Measurements from ENCODE around the gene PRELP. TPM values are rescaled to one million over a fixed set of nuclear protein-coding genes. Genes with fewer than 3 reads are reported as not detected.
"Not testable (repeated sequence)": the region's sequence is repeated elsewhere in the genome, so short reads cannot be mapped to it uniquely, and the experiment has no call there.

The PRELP gene
- polyA plus RNA-seq (ENCODE audit: insufficient read length): 1.3 TPM
- long read RNA-seq, donor 1, full-length matches to known transcripts: 3 of 20 reads
- long read RNA-seq, donor 1, partial matches to known transcripts: 17 of 20 reads
- long read RNA-seq, donor 1, other reads (novel, unspliced or antisense): 0 of 20 reads
- long read RNA-seq, donor 2, full-length matches to known transcripts: 4 of 4 reads
- long read RNA-seq, donor 2, partial matches to known transcripts: 0 of 4 reads
- long read RNA-seq, donor 2, other reads (novel, unspliced or antisense): 0 of 4 reads
- long read RNA-seq, donor 3: 0 reads
- long read RNA-seq, donor 4: 0 reads
- long read RNA-seq, donor 5, full-length matches to known transcripts: 2 of 2 reads
- long read RNA-seq, donor 5, partial matches to known transcripts: 0 of 2 reads
- long read RNA-seq, donor 5, other reads (novel, unspliced or antisense): 0 of 2 reads
- long read RNA-seq, donor 6, full-length matches to known transcripts: 1 of 8 reads
- long read RNA-seq, donor 6, partial matches to known transcripts: 7 of 8 reads
- long read RNA-seq, donor 6, other reads (novel, unspliced or antisense): 0 of 8 reads
- long read RNA-seq, donor 7, full-length matches to known transcripts: 3 of 3 reads
- long read RNA-seq, donor 7, partial matches to known transcripts: 0 of 3 reads
- long read RNA-seq, donor 7, other reads (novel, unspliced or antisense): 0 of 3 reads
- long read RNA-seq, donor 8: 0 reads

- no peak for DNase-seq
These were observed at the start of gene PRELP for GRCh38 chr1:203475012-203475981. PRELP (plus strand) TSS chr1:203475806; CDS start chr1:203483185, 7,379 bp downstream.

- no peak for DNase-seq
These were observed 49.2 kb upstream of the PRELP start for GRCh38 chr1:203426366-203426765.

- no peak for DNase-seq
These were observed 48.7 kb upstream of the PRELP start for GRCh38 chr1:203426870-203427269.

GRCh38 chr1:203427451-203427850, 48.2 kb upstream of the PRELP start:
- DNase-seq: no peak

GRCh38 chr1:203428981-203429599, 46.5 kb upstream of the PRELP start:
- no peak for DNase-seq

- no peak for DNase-seq
These were observed 40.0 kb upstream of the PRELP start for GRCh38 chr1:203435615-203436014.

- no peak for DNase-seq
These were observed 37.8 kb upstream of the PRELP start for GRCh38 chr1:203437696-203438315.

- no peak for DNase-seq
These were observed 36.4 kb upstream of the PRELP start for GRCh38 chr1:203439131-203439730.

GRCh38 chr1:203440771-203441170, 34.8 kb upstream of the PRELP start:
- no peak for DNase-seq

GRCh38 chr1:203441766-203442165, 33.8 kb upstream of the PRELP start:
- no peak for DNase-seq

- DNase-seq: no peak
These were observed 32.8 kb upstream of the PRELP start for GRCh38 chr1:203442821-203443220.

GRCh38 chr1:203443296-203443695, 32.3 kb upstream of the PRELP start:
- DNase-seq: no peak

- DNase-seq: no peak
These were observed 31.4 kb upstream of the PRELP start for GRCh38 chr1:203444171-203444576.

- DNase-seq: no peak
These were observed 28.5 kb upstream of the PRELP start for GRCh38 chr1:203447151-203447550.

- DNase-seq: not testable (repeated sequence)
These were observed 28.0 kb upstream of the PRELP start for GRCh38 chr1:203447598-203447997.

GRCh38 chr1:203448521-203449061, 27.0 kb upstream of the PRELP start:
- no peak for DNase-seq

GRCh38 chr1:203450001-203450400, 25.6 kb upstream of the PRELP start:
- DNase-seq: no peak

- no peak for DNase-seq
These were observed 25.0 kb upstream of the PRELP start for GRCh38 chr1:203450479-203451149.

GRCh38 chr1:203451836-203452784, 23.5 kb upstream of the PRELP start:
- no peak for DNase-seq
